GM21390 (cell line): Measurements from ENCODE around the gene GCH1.

Experiments
- ATAC-seq: cut with Tn5 transposase; IDR thresholded peaks from one replicate; pipeline ENCODE4 v1.9.1; 2021; ENCODE audit not compliant: unreplicated experiment

GCH1 gene

DNA sequence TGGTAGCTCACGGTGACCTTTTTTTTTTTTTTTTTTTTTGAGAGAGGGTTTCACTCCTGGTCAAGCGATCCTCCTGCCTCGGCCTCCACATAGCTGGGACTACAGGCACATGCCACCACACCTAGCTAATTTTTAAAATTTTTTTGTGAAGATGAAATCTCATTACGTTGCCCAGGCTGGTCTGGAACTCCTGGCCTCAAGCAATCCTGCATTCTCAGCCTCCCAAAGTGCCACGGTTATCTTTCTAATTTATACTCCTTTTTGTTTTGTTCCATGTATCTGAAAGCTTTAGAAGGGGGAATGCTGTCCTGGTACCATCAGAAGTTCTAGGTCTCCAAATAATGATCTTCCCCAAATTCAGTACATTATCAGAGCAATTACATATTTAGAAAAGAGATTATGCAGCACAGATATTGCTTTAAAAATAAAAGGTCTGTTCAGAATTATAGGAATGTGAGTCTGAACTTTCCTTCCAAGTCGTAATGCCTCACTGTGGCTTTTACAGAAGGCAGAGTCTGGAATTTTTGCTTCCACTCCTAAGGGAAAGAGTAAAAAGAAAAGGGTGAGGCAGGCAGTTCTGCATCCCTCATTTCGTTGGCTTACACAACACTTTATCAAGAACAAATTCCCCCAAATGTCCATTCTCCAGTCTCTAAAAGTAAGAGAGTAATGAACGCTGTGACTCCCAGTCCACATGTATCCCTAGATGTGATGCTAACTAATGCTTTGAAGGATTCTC lies 73.0 kb downstream of the GCH1 start:
- no peak for ATAC-seq

- ATAC-seq = no peak
Observed at GRCh38 chr14:54828037-54828436, 74.6 kb downstream of the GCH1 start.

- no peak for ATAC-seq
Observed at GRCh38 chr14:54823757-54824549, 78.7 kb downstream of the GCH1 start.

DNA sequence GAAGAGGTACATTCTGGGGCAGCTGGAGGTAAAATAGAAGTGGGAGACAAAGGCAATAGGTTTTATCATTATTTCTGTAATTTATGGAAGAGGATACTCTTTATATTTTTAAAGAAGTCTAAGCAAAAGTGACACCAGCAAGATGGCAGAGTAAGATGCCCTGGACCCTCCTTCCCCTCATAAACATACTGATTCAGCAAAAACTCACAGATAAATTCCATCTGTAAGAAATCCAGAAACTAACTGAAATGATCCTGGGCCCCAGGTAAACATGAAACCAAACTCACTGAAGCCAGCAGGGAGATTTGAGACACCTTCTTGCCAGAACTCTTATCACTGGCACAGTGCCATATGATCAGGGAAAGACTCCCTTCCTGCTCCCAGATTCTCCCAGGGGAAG lies 79.9 kb downstream of the GCH1 start:
- ATAC-seq = no peak

- ATAC-seq = no peak
Observed at GRCh38 chr14:54818201-54819133, 84.2 kb downstream of the GCH1 start.

GRCh38 chr14:54817506-54817905 lies 85.1 kb downstream of the GCH1 start:
- no peak for ATAC-seq

GRCh38 chr14:54816450-54816849 lies 86.2 kb downstream of the GCH1 start:
- ATAC-seq = no peak

DNA sequence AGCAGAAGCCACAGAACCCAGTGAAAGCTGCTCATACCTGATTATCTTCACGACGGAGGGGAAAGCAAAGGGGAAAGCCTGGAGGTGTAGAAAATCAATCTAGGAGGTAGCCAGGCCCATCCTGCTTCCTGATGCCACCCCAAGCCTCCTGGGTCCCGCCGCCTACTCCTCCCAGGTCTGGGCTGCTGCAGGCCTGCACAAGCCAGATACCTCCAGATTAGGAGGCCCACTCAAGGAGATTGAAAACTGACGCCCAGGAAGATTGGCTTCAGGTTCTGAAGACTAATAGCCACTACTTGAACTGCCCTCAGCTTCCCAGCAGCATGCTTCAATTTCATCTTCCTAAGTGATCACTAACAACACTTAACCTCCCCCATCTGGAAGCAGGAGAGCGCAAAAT lies 87.1 kb downstream of the GCH1 start:
- no peak for ATAC-seq

DNA sequence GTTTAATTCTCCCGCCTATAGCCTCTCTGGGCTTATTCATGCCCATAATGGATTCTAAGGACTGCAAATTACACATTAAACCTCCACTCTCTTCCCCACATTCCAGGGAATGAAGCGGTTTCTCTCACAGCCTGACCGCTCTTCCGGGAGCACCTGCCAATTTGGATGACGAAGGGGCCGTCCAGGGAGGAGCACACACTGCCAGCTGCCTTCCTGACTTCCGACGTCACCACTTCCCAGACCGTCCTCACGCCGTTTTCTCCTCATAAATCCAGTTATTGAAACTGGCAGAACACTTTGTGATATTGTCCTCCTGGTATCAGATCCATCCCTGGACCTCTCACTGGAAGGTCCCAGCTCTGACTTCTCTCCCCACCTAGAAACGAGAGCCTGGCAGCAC lies 87.6 kb downstream of the GCH1 start:
- no peak for ATAC-seq

- ATAC-seq = no peak
Observed at GRCh38 chr14:54814076-54814475, 88.5 kb downstream of the GCH1 start.

DNA sequence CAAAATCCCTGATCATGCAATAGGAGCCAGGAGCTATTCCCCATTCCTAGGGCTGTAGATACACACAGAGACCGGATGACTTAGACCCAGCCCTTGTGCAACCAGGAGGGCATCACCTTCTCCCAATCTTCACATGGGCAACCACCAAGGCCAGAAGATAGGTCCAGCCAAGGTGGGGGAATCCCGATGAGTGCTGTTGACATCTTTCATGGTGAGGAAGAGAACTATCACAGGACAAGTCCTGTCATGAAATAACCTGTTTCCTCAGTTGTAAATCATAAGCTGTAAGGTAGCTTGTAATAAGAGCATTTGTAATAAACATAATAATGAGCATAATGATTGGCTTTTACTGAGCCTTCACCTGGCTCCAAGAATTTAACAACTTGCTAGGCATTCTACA lies 89.5 kb downstream of the GCH1 start:
- no peak for ATAC-seq

DNA sequence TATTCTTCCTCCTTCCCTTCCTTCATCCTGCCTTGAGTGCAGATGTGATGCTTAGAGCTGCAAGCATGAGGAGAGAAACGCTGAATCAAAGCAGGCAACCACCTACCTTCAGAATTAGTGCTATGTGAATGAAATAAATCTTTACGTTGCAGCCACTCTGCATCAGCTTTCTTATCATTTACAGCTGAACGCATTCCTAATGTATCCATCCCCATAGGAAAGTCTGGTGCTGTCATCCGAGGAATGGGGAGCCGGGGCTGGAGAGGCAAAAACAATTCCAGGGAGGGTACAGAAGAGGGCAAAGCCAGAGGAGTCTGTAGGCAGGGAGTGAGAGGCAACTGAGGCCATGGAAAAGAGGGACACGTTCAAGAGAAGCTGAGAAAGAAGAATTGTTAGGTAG lies 90.0 kb downstream of the GCH1 start:
- no peak for ATAC-seq

GRCh38 chr14:54809767-54810166 lies 92.9 kb downstream of the GCH1 start:
- no peak for ATAC-seq

- no peak for ATAC-seq
Observed at GRCh38 chr14:54808326-54809161, 94.1 kb downstream of the GCH1 start.

- no peak for ATAC-seq
Observed at GRCh38 chr14:54807881-54808280, 94.7 kb downstream of the GCH1 start.

DNA sequence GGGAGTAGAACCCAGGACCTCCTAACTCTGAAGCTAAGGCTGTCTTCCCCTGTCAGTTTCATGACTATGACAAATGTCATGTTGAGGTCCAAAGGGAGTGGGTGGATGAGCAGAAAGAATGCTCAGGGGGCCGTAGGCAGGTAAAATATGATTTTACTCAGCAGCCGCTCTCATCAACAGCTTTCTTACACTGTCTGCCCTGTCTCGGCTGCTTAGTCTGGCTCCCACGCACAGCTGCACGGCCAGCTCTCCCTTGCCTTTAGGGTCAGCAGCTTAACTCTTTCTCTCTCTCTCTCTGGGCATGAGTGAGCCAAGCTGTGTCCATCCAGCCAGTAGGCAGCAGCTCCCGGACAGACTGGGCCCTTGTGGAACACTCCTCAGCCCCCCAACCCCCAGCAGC lies 95.2 kb downstream of the GCH1 start:
- no peak for ATAC-seq

DNA sequence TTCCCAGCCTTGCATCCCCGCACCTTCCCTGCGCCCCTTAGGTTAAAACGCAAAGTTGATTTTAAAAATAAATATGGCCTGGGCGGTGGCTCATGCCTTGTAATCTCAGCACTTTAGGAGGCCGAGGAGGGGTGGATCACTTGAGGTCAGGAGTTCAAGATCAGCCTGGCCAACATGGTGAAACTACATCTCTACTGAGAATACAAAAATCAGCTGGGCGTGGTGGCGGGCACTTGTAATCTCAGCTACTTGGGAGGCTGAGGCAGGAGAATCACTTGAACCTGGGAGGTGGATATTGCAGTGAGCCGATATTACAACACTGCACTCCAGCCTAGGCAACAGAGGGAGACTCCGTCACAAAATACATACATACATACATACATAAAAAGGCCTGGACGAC lies 96.0 kb downstream of the GCH1 start:
- ATAC-seq = no peak

- ATAC-seq = peak; percentile 77
Observed at GRCh38 chr14:54805445-54806322, 96.9 kb downstream of the GCH1 start.

- ATAC-seq = no peak
Observed at GRCh38 chr14:54805070-54805444, 97.6 kb downstream of the GCH1 start.
